ENCODE data around the gene UBR3. TPM values are rescaled to one million over a fixed set of nuclear protein-coding genes. Genes with fewer than 3 reads are reported as not detected.
"Not testable (repeated sequence)": the region's sequence is repeated elsewhere in the genome, so short reads cannot be mapped to it uniquely, and the experiment has no call there.

The UBR3 gene
- total and polyA plus RNA-seq, 2 experiments from 2014 or later, result 10.7 to 28.0 TPM

- no peak overlapping the region for H3K4me3 ChIP-seq
- H3K27ac ChIP-seq (ENCODE audit: low read depth), result no peak overlapping the region
- H4K20me1 ChIP-seq (replicated peaks; ENCODE audit: insufficient read depth), result peaks cover 7% of the 10 kb centered on the region
- H3K9me2 ChIP-seq (ENCODE audit: insufficient read depth), result no peaks in the 10 kb centered on the region
- no peaks in the 10 kb centered on the region for H3K36me3 ChIP-seq (ENCODE audit: insufficient read depth)
- H2AFZ ChIP-seq, result no peak overlapping the region
- peaks cover 3% of the 10 kb centered on the region for H3K27me3 Mint-ChIP-seq (ENCODE audit: insufficient read depth, low read depth, poor library complexity)
- peaks cover 37% of the 10 kb centered on the region for H3K36me3 Mint-ChIP-seq (ENCODE audit: low read depth)
- no peaks in the 10 kb centered on the region for H3F3A ChIP-seq (replicated peaks; ENCODE audit: low read depth)
- DNase-seq (ENCODE audit: low spot score) (no peak), ATAC-seq (no peak)
- H3K4me3 Mint-ChIP-seq, result no peak overlapping the region
- H3K27me3 ChIP-seq (ENCODE audit: insufficient read depth), result no peaks in the 10 kb centered on the region
- no peaks in the 10 kb centered on the region; the same call in 1 of the 3 replicates for H3K9me3 Mint-ChIP-seq
- no peak overlapping the region for H3K4me2 ChIP-seq
- H3K79me2 ChIP-seq (replicated peaks; ENCODE audit: insufficient read depth), result peaks cover 46% of the 10 kb centered on the region
- TF ChIP-seq REST (IDR thresholded peaks at IDR 0.05; ENCODE audit: unreplicated experiment) (no peak), ZNF462 (CRISPR knock-in tag; IDR thresholded peaks at IDR 0.05) (no peak), ZNF331 (CRISPR knock-in tag; IDR thresholded peaks at IDR 0.05; ENCODE audit: low read depth) (no peak), POLR2AphosphoS5 (IDR thresholded peaks at IDR 0.05; ENCODE audit: low read depth) (no peak), ETS1 (IDR thresholded peaks at IDR 0.05) (no peak), CTCF (conservative IDR thresholded peaks at IDR 0.05; ENCODE audit: low read depth in 2 of 2) (no peak), STAT1 (IDR thresholded peaks at IDR 0.05; ENCODE audit: unreplicated experiment) (no peak), ZNF114 (CRISPR knock-in tag; IDR thresholded peaks at IDR 0.05) (no peak)
- H3K4me1 Mint-ChIP-seq, result no peaks in the 10 kb centered on the region
- H3K4me1 ChIP-seq (ENCODE audit: insufficient read depth), result no peaks in the 10 kb centered on the region
- H3K27ac Mint-ChIP-seq, result no peak overlapping the region
These were observed 13.5 kb downstream of the UBR3 start for GRCh38 chr2:169840747-169841142.

- not testable (repeated sequence) for H3K36me3 ChIP-seq (ENCODE audit: insufficient read depth); H3K27ac Mint-ChIP-seq; H3F3A ChIP-seq (replicated peaks; ENCODE audit: low read depth); H3K4me3 Mint-ChIP-seq; H3K27me3 Mint-ChIP-seq (ENCODE audit: insufficient read depth, low read depth, poor library complexity); H4K20me1 ChIP-seq (replicated peaks; ENCODE audit: insufficient read depth); H3K27me3 ChIP-seq (ENCODE audit: insufficient read depth); H3K27ac ChIP-seq (ENCODE audit: low read depth); H3K4me3 ChIP-seq; H3K4me1 ChIP-seq (ENCODE audit: insufficient read depth); H3K9me3 Mint-ChIP-seq; H3K9me2 ChIP-seq (ENCODE audit: insufficient read depth); ATAC-seq; H3K4me2 ChIP-seq; DNase-seq (ENCODE audit: low spot score); H3K4me1 Mint-ChIP-seq; H2AFZ ChIP-seq
- peaks cover 49% of the 10 kb centered on the region for H3K79me2 ChIP-seq (replicated peaks; ENCODE audit: insufficient read depth)
- peaks cover 37% of the 10 kb centered on the region for H3K36me3 Mint-ChIP-seq (ENCODE audit: low read depth)
These were observed 14.4 kb downstream of the UBR3 start for GRCh38 chr2:169841625-169842024.

All from GM23338 (cell line).